Mesenchymal stem cell (in vitro differentiated cells and primary cell): ENCODE data around the gene METTL18.

Experiments
- DNase-seq: peaks from one replicate; pipeline ENCODE4 v3.0.0-alpha.2; 2013
- H2AFZ ChIP-seq: one replicate; pipeline ENCODE4 v1.6.1; 2013; ENCODE audit warnings: low read depth, mild to moderate bottlenecking, control low read depth, inconsistent platforms, low read length, moderate library complexity
- H2AK5ac ChIP-seq: 2 replicates; pipeline ENCODE4 v1.6.1; 2013; ENCODE audit warnings: low read length, moderate library complexity, mild to moderate bottlenecking, inconsistent platforms; ENCODE audit not compliant: severe bottlenecking
- H2BK120ac ChIP-seq: one replicate; pipeline ENCODE4 v1.6.1; 2013; ENCODE audit warnings: low read depth, mild to moderate bottlenecking, inconsistent platforms, low read length, moderate library complexity
- H2BK12ac ChIP-seq, 2 experiments: one replicate each; pipeline ENCODE4 v1.6.1; 2013; ENCODE audit warnings: inconsistent platforms in 2 of 2, low read length in 2 of 2, mild to moderate bottlenecking in 2 of 2, moderate library complexity in 2 of 2, control low read depth in 1 of 2
- H2BK15ac ChIP-seq: one replicate; pipeline ENCODE4 v1.6.1; 2013; ENCODE audit warnings: mild to moderate bottlenecking, low read depth, inconsistent platforms; ENCODE audit not compliant: poor library complexity, severe bottlenecking
- H2BK5ac ChIP-seq: 2 replicates; pipeline ENCODE4 v1.6.1; 2013; ENCODE audit warnings: low read depth, mild to moderate bottlenecking, low read length, control low read depth, inconsistent platforms; ENCODE audit not compliant: poor library complexity, severe bottlenecking
- H3K14ac ChIP-seq, 2 experiments: one replicate each; pipeline ENCODE4 v1.6.1; 2013; ENCODE audit warnings: inconsistent platforms in 2 of 2, low read length in 2 of 2, control low read depth in 1 of 2, mild to moderate bottlenecking in 1 of 2, moderate library complexity in 1 of 2
- H3K18ac ChIP-seq, 2 experiments: one replicate each; pipeline ENCODE4 v1.6.1; 2013; ENCODE audit warnings: inconsistent platforms in 2 of 2, low read length in 2 of 2, control low read depth in 1 of 2, low read depth in 1 of 2, mild to moderate bottlenecking in 1 of 2
- H3K23ac ChIP-seq, 2 experiments: one replicate each; pipeline ENCODE4 v1.6.1; 2013; ENCODE audit warnings: inconsistent platforms in 2 of 2, low read length in 2 of 2, mild to moderate bottlenecking in 2 of 2, moderate library complexity in 2 of 2, control low read depth in 1 of 2
- H3K27ac ChIP-seq: 2 replicates; pipeline ENCODE4 v1.5.1; 2013; ENCODE audit warnings: mild to moderate bottlenecking, moderate library complexity, low read length, control low read depth, inconsistent platforms; ENCODE audit not compliant: poor library complexity, severe bottlenecking
- H3K27me3 ChIP-seq, 2 experiments: 2 replicates each; pipeline versions ENCODE4 v1.6.1 to v1.7.0; 2013; ENCODE audit warnings: low read length in 2 of 2, mild to moderate bottlenecking in 2 of 2, moderate library complexity in 2 of 2, control low read depth in 1 of 2, inconsistent platforms in 1 of 2; ENCODE audit not compliant: control insufficient read depth in 1 of 2, insufficient read depth in 1 of 2
- H3K36me3 ChIP-seq, 2 experiments: 2 replicates each; pipeline versions ENCODE4 v1.6.1 to v1.7.0; 2013; ENCODE audit warnings: low read length in 2 of 2, control low read depth in 1 of 2, inconsistent platforms in 1 of 2, low read depth in 1 of 2, mild to moderate bottlenecking in 1 of 2; ENCODE audit not compliant: insufficient read depth in 2 of 2, control insufficient read depth in 1 of 2
- H3K4ac ChIP-seq, 2 experiments: one replicate each; pipeline ENCODE4 v1.6.1; 2013; ENCODE audit warnings: inconsistent platforms in 2 of 2, low read length in 2 of 2, mild to moderate bottlenecking in 2 of 2, moderate library complexity in 2 of 2, control low read depth in 1 of 2, low read depth in 1 of 2
- H3K4me1 ChIP-seq: 2 replicates; pipeline ENCODE4 v1.6.1; 2013; ENCODE audit warnings: low read depth, low read length, control low read depth; ENCODE audit not compliant: control insufficient read depth, insufficient read depth
- H3K4me2 ChIP-seq: 2 replicates; pipeline ENCODE4 v1.6.1; 2013; ENCODE audit warnings: low read length, mild to moderate bottlenecking, inconsistent platforms; ENCODE audit not compliant: poor library complexity, severe bottlenecking
- H3K4me3 ChIP-seq, 2 experiments: 2 replicates each; pipeline versions ENCODE4 v1.5.1 to v1.7.0; 2013; ENCODE audit warnings: low read length in 2 of 2, mild to moderate bottlenecking in 2 of 2, control low read depth in 1 of 2, low read depth in 1 of 2; ENCODE audit not compliant: insufficient read depth in 1 of 2
- H3K79me1 ChIP-seq: replicated peaks from 2 replicates; pipeline ENCODE4 v1.6.1; 2013; ENCODE audit warnings: mild to moderate bottlenecking, control low read depth, low read length, inconsistent platforms; ENCODE audit not compliant: poor library complexity, severe bottlenecking
- H3K9ac ChIP-seq: 2 replicates; pipeline ENCODE4 v1.7.0; 2013; ENCODE audit warnings: mild to moderate bottlenecking, low read length, moderate library complexity
- H3K9me3 ChIP-seq: 2 replicates; pipeline ENCODE4 v1.7.0; 2013; ENCODE audit warnings: mild to moderate bottlenecking, low read length; ENCODE audit not compliant: control insufficient read depth
- H4K8ac ChIP-seq: one replicate; pipeline ENCODE4 v1.6.1; 2013; ENCODE audit warnings: inconsistent platforms, mild to moderate bottlenecking, low read length, moderate library complexity
- H4K91ac ChIP-seq: one replicate; pipeline ENCODE4 v1.6.1; 2013; ENCODE audit warnings: mild to moderate bottlenecking, low read length, inconsistent platforms
- WGBS: methylation state at CpG from one replicate; pipeline ENCODE4 v1.1.7; 2013; ENCODE audit warnings: mixed read lengths; 5-methylcytosine and 5-hydroxymethylcytosine counted together

Gene METTL18

DNA sequence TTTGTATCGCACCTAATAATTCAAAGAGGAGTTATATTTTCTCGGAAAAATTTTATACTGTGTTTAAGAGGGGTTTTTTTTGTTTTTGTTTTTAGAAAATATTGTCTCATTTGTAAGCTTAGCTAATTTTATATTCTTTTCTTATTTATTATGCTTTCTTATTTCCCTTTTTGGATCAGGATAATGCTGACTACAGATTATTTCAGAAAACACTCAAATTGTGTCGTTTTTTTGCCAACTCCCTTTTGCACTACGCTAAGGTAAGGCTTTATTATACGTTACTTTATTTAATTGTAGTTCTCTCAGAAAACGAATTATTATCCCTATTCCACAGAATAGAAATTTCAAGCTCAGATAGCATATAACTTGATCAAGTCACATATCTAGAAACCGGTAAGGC lies 26.8 kb upstream of the METTL18 start:
- no peak overlapping the region for H3K27ac ChIP-seq
- 96% methylated on average over 4 of the region's 7 CpGs for WGBS

DNA sequence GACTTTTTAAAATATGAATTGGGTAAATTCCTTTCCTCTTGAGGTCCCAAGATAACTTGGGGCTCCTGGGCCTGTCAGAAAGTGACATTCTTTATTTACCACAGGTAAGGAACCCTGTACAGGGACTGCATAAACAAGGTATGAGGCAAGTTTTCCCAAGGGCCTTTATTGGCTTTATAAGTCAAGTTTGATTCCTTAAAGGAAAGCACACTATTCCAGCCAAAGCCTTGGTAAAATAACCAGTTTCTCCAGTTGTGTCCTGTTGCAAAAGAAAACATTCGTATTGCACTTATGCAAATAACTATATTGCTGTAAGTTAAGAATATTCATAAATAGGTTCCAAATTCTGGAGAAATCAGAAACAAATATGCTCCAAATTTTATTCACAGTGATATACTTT lies 21.9 kb upstream of the METTL18 start:
- Histone ChIP-seq H3K79me1 (peaks cover 7% of the 10 kb centered on the region), H3K4me3 (no peak overlapping the region), H4K91ac (no peak overlapping the region), H3K4me2 (no peak overlapping the region), H3K4me1 (no peaks in the 10 kb centered on the region), H4K8ac (no peak overlapping the region), H3K14ac (no peak overlapping the region), H2BK120ac (no peak overlapping the region), H3K4ac (no peak overlapping the region), H3K23ac (no peak overlapping the region), H3K9ac (no peak overlapping the region), H3K27ac (no peak overlapping the region), H3K36me3 (no peaks in the 10 kb centered on the region), H3K18ac (no peak overlapping the region), H3K27me3 (no peaks in the 10 kb centered on the region), H2BK5ac (no peak overlapping the region), H2BK15ac (no peak overlapping the region), H2AK5ac (no peak overlapping the region), H3K9me3 (no peaks in the 10 kb centered on the region), H2AFZ (no peak overlapping the region), H2BK12ac (no peak overlapping the region)
- no CpG with 5 or more reads among the region's 1 CpG for WGBS
- DNase-seq: no peak

More for the DNA sequence above, 26.8 kb upstream of the METTL18 start:
- Histone ChIP-seq H3K14ac (no peak overlapping the region), H2BK120ac (no peak overlapping the region), H3K79me1 (peaks cover 4% of the 10 kb centered on the region), H3K4me2 (no peak overlapping the region), H3K4me3 (no peak overlapping the region), H3K9me3 (no peaks in the 10 kb centered on the region), H4K91ac (no peak overlapping the region), H2AK5ac (no peak overlapping the region), H2BK5ac (no peak overlapping the region), H2BK15ac (no peak overlapping the region), H2AFZ (no peak overlapping the region), H3K9ac (no peak overlapping the region), H3K18ac (no peak overlapping the region), H3K4ac (no peak overlapping the region), H2BK12ac (no peak overlapping the region), H3K23ac (no peak overlapping the region), H3K4me1 (no peaks in the 10 kb centered on the region), H3K27me3 (no peaks in the 10 kb centered on the region), H4K8ac (no peak overlapping the region), H3K36me3 (peaks cover 0 to 13% of the 10 kb centered on the region in 2 experiments)
- no peak for DNase-seq

DNA sequence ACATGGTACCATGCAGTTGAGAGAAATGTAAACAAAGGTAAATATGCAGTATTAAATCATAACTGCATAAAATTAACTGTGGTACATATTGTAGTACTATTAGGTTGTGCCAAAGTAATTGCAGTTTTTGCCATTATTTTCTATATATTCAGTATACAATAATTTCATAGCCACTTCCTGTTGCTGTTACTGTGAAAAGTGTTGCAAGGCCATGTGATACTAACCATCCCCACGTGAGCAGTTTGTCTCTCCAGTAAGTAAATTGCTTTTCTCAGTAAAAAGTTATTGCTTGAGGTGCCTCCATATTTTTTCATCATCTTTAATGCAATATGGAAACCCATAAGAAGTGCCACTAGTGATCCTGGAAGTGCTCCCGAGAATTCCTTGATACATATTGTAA lies 19.6 kb upstream of the METTL18 start:
- Histone ChIP-seq H3K27me3 (no peaks in the 10 kb centered on the region), H3K23ac (no peak overlapping the region), H3K18ac (no peak overlapping the region), H2AK5ac (no peak overlapping the region), H2AFZ (no peak overlapping the region), H2BK5ac (no peak overlapping the region), H3K14ac (no peak overlapping the region), H2BK120ac (no peak overlapping the region), H3K4me2 (no peak overlapping the region), H4K8ac (no peak overlapping the region), H3K4me1 (no peaks in the 10 kb centered on the region), H2BK15ac (no peak overlapping the region), H3K9ac (no peak overlapping the region), H3K9me3 (no peaks in the 10 kb centered on the region), H4K91ac (no peak overlapping the region), H3K36me3 (no peaks in the 10 kb centered on the region), H3K27ac (no peak overlapping the region), H2BK12ac (no peak overlapping the region), H3K4ac (no peak overlapping the region), H3K79me1 (peaks cover 7% of the 10 kb centered on the region), H3K4me3 (no peak overlapping the region)
- 30% methylated on average over 1 of the region's 2 CpGs for WGBS
- no peak for DNase-seq

DNA sequence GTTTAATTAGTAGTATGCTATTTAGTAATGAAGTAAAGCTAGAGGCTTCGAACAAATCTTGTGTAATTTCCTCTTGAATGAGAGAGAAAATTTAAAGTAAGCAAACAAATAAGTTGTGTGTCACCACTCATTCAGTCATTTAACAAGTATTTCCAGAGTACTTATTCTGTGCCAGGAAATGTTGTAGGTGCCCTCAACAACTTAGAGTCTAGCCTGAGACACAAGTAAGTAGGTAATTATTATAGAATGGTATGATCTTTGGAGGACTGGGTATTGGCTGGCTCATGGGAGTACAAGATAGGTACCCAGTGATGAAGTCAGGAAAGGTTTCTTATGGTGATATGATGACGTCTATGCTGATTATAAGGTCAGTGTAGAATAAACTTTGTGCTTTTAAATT lies 17.4 kb upstream of the METTL18 start:
- Histone ChIP-seq H3K27ac (no peak overlapping the region), H3K23ac (no peak overlapping the region), H3K14ac (no peak overlapping the region), H3K36me3 (peaks cover 0 to 4% of the 10 kb centered on the region in 2 experiments), H2AK5ac (no peak overlapping the region), H2BK5ac (no peak overlapping the region), H3K4ac (no peak overlapping the region), H4K8ac (no peak overlapping the region), H3K9ac (no peak overlapping the region), H3K9me3 (no peaks in the 10 kb centered on the region), H3K27me3 (no peaks in the 10 kb centered on the region), H2BK120ac (no peak overlapping the region), H2BK15ac (no peak overlapping the region), H3K18ac (no peak overlapping the region), H3K4me1 (no peaks in the 10 kb centered on the region), H3K4me2 (no peak overlapping the region), H2BK12ac (no peak overlapping the region), H3K79me1 (peaks cover 4% of the 10 kb centered on the region), H2AFZ (no peak overlapping the region), H4K91ac (no peak overlapping the region), H3K4me3 (no peak overlapping the region)
- no peak for DNase-seq
- WGBS: 100% methylated on average over 1 of the region's 2 CpGs
